Activated CD4-positive, CD25-positive, alpha-beta regulatory T cell treated with anti-CD3 and anti-CD28 coated beads, Interleukin-2, amount 50 U/mL, for 16 hours (primary cell): ENCODE measurements around the gene PIGO.

Experiments
- DNase-seq: peaks from one replicate; pipeline ENCODE4 v3.0.0-alpha.2; 2020; ENCODE audit warnings: low read depth, low spot score

PIGO gene

GRCh38 chr9:35071814-35072460 is 24.5 kb downstream of the PIGO start:
- DNase-seq: peak; percentile 35

DNA sequence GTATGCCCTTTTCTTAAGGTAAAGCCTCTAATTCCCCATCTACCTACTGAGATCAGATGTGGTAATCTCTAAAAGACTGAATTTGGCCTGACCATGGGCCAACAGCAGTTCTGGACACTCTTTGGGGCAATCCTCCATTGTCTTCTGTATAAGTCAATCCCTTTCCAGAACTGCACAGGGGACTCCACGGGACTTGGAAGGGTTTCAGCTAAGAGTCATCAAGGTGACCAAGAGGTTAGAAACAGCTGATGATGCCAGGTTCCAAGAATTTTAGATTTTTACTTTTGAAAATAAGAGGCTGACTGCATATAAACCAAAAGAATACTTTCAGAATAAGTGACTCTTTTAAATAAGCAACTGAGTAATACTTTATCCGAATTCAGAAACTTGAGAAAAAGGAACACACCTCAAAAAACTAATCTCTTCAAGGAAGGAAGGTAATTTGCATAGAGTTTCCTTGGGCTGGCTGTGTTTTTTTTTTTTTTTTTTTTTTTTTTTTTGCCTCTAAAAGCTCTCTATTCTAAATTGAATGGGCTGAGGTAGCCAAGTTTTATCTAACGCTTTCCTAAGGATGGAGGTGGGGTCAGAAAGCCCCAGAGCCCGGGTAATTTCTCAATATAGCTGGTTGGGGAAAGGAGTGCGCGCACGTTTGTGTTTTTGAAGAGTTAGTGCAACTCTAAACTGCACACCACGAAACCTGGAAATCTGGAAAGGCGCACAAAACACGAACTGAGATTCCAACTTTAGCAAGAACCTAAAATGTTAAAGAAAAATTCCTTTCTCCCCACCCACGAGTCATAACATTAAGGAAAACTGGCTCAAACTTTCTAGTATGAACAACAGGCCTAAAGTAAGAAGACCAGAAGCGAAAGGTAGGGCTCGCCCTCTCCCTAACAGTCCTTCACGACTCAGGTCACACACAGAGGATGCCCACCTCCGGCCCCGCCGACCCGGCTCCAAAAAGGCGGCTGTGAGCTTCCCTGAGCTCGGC is 25.3 kb downstream of the PIGO start:
- DNase-seq: no peak

DNA sequence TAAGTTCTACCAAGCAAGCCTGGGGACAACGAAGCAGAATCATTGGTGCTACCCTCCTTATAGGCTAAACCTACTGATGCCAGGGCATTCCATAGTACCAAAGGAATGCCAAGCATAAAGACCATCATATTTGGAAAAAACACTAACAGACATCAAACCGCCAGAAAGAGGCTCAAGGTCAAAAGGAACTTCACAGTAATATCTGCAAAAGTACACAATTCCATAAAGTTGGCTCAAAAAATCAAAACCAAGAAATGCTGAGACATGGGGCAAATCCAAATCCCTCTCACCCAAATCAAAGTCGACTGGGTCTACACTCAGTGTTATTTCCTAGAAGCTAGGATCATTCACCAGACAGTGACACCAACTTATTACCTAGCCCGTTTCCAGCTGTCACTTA is 27.4 kb downstream of the PIGO start:
- DNase-seq: no peak

GRCh38 chr9:35067056-35067455 is 29.3 kb downstream of the PIGO start:
- no peak for DNase-seq

GRCh38 chr9:35060548-35061207 is 35.7 kb downstream of the PIGO start:
- DNase-seq: no peak

GRCh38 chr9:35059438-35059837 is 37.0 kb downstream of the PIGO start:
- no peak for DNase-seq

DNA sequence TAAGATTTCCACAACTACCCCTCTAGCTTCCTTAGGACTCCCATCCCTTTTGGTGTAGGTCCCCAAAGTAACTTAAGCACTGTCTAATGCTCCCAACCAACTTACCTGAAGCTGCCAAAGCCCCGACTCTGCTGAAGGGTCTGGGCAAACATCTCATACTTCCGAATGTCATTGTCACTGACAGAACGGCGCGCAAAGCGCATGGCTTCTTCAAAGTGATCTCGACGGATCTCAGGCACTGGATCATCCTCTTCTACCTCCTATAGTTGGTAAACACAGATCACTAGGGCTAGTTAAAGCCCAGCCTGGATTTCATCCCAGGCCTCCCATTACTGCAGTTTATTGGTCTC is 39.1 kb downstream of the PIGO start:
- DNase-seq: no peak

DNA sequence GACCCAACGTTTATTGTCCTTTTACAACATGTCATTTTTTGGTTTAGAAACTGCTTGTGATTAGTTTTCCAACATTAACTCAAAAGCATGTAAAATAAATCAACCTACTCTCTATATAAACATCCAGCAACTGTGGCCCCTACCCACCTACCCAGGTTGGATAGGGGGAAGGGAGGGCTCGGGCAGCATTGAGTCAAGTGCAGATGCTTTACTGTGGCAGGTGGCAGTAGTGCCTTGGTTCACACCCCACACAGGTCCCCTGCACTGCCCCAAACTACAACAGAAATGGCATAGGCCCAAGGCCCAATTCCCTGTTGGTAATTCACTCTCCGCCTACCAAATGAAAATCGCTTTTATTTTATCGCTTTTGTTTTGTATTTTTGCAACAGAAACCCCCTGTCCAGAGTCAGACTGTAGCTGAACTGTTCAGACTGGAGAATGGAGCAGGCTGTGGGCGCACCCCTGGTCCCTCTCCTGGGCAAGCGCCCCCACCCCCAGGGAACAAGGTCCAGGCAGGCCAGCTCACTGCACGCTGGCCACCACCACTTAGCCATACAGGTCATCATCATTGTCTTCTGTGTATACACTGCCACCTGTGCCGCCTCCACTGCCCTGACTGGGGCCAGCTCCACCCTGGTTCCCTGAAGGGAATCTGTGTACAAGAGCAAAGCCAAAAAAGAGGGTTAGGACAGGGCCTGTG is 39.7 kb downstream of the PIGO start:
- no peak for DNase-seq

DNA sequence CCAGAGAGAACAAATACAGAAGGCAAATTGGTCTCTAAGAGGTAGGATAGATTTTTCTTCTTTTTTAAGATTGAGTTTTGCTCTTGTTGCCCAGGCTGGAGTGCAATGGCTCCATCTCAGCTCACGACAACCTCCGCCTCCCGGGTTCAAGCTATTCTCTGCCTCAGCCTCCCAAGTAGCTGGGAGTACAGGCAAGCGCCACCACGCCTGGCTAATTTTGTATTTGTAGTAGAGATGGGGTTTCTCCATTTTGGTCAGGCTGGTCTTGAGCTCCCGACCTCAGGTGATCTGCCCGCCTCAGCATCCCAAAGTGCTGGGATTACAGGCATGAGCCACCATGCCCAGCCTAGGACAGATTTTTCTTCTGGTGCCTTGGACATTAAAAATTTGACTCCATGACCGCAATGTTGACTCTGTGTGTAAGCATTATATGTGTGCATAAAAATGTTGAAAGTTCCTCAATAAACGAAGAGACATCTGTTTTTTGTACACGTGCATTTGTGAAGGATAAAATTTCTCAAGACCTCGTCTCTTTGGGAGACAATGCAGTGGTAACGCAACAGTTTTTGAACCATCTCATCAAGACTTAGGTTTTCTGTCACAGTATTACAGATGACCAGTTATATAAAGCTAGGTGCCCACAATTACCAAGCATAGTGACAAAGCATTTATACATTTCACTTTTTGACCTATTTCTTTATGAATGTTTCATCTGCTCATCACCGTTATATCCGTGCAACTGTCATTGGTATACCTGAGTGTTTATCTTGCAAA is 41.3 kb downstream of the PIGO start:
- DNase-seq: no peak

DNA sequence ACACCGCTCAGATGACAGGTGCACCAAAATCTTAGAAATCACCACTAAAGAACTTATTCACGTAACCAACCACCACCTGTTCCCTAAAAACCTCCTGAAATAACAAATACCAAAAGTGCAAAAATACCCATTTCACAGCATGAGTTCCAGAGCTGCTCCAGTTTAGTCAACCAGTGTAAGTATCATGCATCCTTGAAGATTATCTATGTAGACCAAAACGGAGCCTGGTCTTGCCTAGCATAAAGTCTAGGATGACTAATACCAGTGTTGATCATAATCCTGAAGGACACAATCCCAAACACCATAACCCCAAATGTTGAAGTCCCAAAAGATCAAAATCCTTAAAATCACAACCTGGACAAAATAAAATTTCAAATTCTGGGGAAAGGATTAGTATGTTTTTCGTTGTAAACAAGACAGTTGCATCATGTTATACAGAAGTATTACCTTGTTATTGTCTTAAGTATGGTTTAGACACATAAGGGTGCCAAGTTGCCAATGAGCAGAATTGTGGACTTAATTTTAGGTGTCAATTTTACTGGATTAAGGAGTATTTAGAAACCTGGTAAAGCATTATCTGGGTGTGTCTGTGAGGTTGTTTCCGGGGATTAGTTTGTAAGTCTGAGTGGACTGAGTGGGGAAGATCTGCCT is 42.1 kb downstream of the PIGO start:
- DNase-seq: no peak

DNA sequence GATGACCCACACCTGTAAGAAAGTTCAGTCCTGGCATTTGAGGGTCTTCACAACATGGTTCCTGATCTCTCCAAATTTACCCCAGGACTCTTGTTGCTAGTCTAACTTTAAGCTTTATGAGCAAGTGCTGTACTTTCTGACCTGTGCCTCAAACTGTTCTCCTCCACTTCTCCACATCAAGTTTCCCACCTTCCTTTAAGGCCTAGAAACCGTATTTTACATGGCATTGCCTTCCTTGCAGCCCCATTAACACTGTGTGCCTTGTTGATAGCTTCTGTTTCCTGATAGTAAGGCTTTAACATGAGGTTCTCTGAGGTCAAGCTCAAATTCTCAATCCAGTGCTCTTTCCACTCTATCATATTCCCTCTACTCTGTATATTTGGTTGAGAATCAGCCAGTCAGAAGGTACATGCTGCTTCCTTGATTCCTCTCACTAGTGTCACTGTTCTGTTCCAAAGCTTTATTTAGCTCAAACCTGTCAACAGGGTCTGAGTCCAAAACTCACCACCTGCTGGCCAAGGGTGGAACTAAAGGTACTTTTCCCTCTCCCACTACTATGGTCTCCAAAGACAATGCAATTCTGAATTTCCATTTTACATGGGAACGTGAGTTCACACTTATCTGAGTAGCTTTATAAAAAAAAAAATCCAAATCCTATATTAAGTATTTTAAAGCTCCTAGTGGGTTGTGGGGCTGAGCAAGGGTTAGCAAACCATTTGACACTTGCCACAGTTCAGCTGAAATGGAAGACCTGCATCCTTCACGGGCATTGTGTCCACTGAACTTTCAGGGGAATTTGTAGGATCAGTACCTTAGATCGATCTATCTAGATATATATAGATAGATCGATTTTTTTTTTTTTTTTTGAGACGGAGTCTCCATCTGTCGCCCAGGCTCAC is 45.1 kb downstream of the PIGO start:
- DNase-seq: peak; percentile 15

GRCh38 chr9:35048511-35048910 is 47.9 kb downstream of the PIGO start:
- DNase-seq: no peak

GRCh38 chr9:35044071-35044470 is 52.3 kb downstream of the PIGO start:
- no peak for DNase-seq

- no peak for DNase-seq
These were observed 53.4 kb downstream of the PIGO start for GRCh38 chr9:35042891-35043545.

- DNase-seq: no peak
These were observed 54.2 kb downstream of the PIGO start for GRCh38 chr9:35042081-35042604.
